Central memory CD8-positive, alpha-beta T cell (primary cell): ENCODE data around the gene KIF4A.
"Not testable (repeated sequence)": the region's sequence is repeated elsewhere in the genome, so short reads cannot be mapped to it uniquely, and the experiment has no call there.

Source experiments
- ATAC-seq: fragments of 150-1000 bp; cut with Tn5 transposase; replicated peaks from 2 replicates; pipeline ENCODE4 v1.10.0; 2022; ENCODE audit warnings: mild to moderate bottlenecking, moderate FRiP score, moderate number of reproducible peaks; ENCODE audit not compliant: poor library complexity, severe bottlenecking; ENCODE audit errors: extremely low read depth
- DNase-seq, 2 donors: peaks; one replicate each; pipeline ENCODE4 v3.0.0; 2021; ENCODE audit warnings: low spot score in 2 of 2
- H3K27ac Mint-ChIP-seq: one replicate; pipeline ENCODE4 v1.8.0; 2022; ENCODE audit warnings: low read depth, mild to moderate bottlenecking, moderate library complexity, mixed read lengths
- H3K27me3 Mint-ChIP-seq: one replicate; pipeline ENCODE4 v1.8.0; 2022; ENCODE audit warnings: mixed read lengths
- H3K36me3 Mint-ChIP-seq: one replicate; pipeline ENCODE4 v1.8.0; 2022; ENCODE audit warnings: mild to moderate bottlenecking, moderate library complexity, mixed read lengths; ENCODE audit not compliant: insufficient read depth
- H3K4me1 Mint-ChIP-seq: one replicate; pipeline ENCODE4 v1.8.0; 2022; ENCODE audit warnings: mixed read lengths
- H3K4me3 Mint-ChIP-seq: one replicate; pipeline ENCODE4 v1.8.0; 2022; ENCODE audit warnings: mild to moderate bottlenecking, moderate library complexity, mixed read lengths
- H3K9me3 Mint-ChIP-seq: one replicate; pipeline ENCODE4 v1.8.0; 2022; ENCODE audit warnings: mixed read lengths

Gene KIF4A

GRCh38 chrX:70257423-70258288, 32.2 kb upstream of the KIF4A start:
- no peak for ATAC-seq

GRCh38 chrX:70260104-70260503, 29.8 kb upstream of the KIF4A start, which contains the start of gene P2RY4:
TSS of gene P2RY4 (minus strand) at chrX:70260204. CDS start at chrX:70259624, 580 bp downstream.
- no peaks in the 10 kb centered on the region for H3K9me3 Mint-ChIP-seq
- no peaks in the 10 kb centered on the region for H3K27me3 Mint-ChIP-seq
- DNase-seq (no peak), ATAC-seq (no peak)
- H3K4me3 Mint-ChIP-seq = no peak within 1 kb of the TSS
- no peaks in the 10 kb centered on the region for H3K36me3 Mint-ChIP-seq
- peaks cover 5% of the 10 kb centered on the region for H3K4me1 Mint-ChIP-seq
- H3K27ac Mint-ChIP-seq = no peak within 1 kb of the TSS

More at GRCh38 chrX:70257423-70258288, 32.2 kb upstream of the KIF4A start:
- Mint-ChIP-seq H3K4me3 (no peak overlapping the region), H3K4me1 (peaks cover 5% of the 10 kb centered on the region), H3K36me3 (no peaks in the 10 kb centered on the region), H3K9me3 (no peaks in the 10 kb centered on the region), H3K27me3 (no peaks in the 10 kb centered on the region), H3K27ac (no peak overlapping the region)
- DNase-seq = no peak

GRCh38 chrX:70262952-70263567, 26.8 kb upstream of the KIF4A start:
- peaks cover 2% of the 10 kb centered on the region for H3K4me1 Mint-ChIP-seq
- no peaks in the 10 kb centered on the region for H3K9me3 Mint-ChIP-seq
- H3K4me3 Mint-ChIP-seq = no peak overlapping the region
- no peaks in the 10 kb centered on the region for H3K27me3 Mint-ChIP-seq
- no peak overlapping the region for H3K27ac Mint-ChIP-seq
- ATAC-seq (no peak), DNase-seq (no peak)
- H3K36me3 Mint-ChIP-seq = no peaks in the 10 kb centered on the region

GRCh38 chrX:70264784-70265183, 25.1 kb upstream of the KIF4A start:
- no peaks in the 10 kb centered on the region for H3K4me1 Mint-ChIP-seq
- DNase-seq (no peak), ATAC-seq (no peak)
- H3K27me3 Mint-ChIP-seq = no peaks in the 10 kb centered on the region
- no peak overlapping the region for H3K4me3 Mint-ChIP-seq
- no peaks in the 10 kb centered on the region for H3K36me3 Mint-ChIP-seq
- no peaks in the 10 kb centered on the region for H3K9me3 Mint-ChIP-seq
- H3K27ac Mint-ChIP-seq = no peak overlapping the region

- no peaks in the 10 kb centered on the region for H3K4me1 Mint-ChIP-seq
- no peaks in the 10 kb centered on the region for H3K27me3 Mint-ChIP-seq
- DNase-seq = no peak
- H3K9me3 Mint-ChIP-seq = no peaks in the 10 kb centered on the region
- no peaks in the 10 kb centered on the region for H3K36me3 Mint-ChIP-seq
- no peak within 1 kb of the TSS for H3K27ac Mint-ChIP-seq
- no peak within 1 kb of the TSS for H3K4me3 Mint-ChIP-seq
- no peak for ATAC-seq
Measured at GRCh38 chrX:70268034-70268433, 21.9 kb upstream of the KIF4A start, which contains the start of gene ARR3. TSS of gene ARR3 (plus strand) at chrX:70268334. CDS start at chrX:70269386, 1,052 bp downstream.

- H3K4me1 Mint-ChIP-seq, H3K4me3 Mint-ChIP-seq: not testable (repeated sequence)
Measured at GRCh38 chrX:70274029-70274428, 15.9 kb upstream of the KIF4A start.

GRCh38 chrX:70279081-70279480, 10.8 kb upstream of the KIF4A start:
- H3K27me3 Mint-ChIP-seq = no peaks in the 10 kb centered on the region
- no peak overlapping the region for H3K4me3 Mint-ChIP-seq
- no peaks in the 10 kb centered on the region for H3K9me3 Mint-ChIP-seq
- H3K27ac Mint-ChIP-seq = no peak overlapping the region
- H3K36me3 Mint-ChIP-seq = peaks cover 2% of the 10 kb centered on the region
- no peak for DNase-seq
- ATAC-seq = no peak
- no peaks in the 10 kb centered on the region for H3K4me1 Mint-ChIP-seq

More at GRCh38 chrX:70274029-70274428, 15.9 kb upstream of the KIF4A start:
- not testable (repeated sequence) for H3K9me3 Mint-ChIP-seq, H3K27ac Mint-ChIP-seq, ATAC-seq, H3K36me3 Mint-ChIP-seq, DNase-seq, H3K27me3 Mint-ChIP-seq

GRCh38 chrX:70280573-70280972, 9.3 kb upstream of the KIF4A start:
- H3K4me1 Mint-ChIP-seq = no peaks in the 10 kb centered on the region
- ATAC-seq = no peak
- peaks cover 6% of the 10 kb centered on the region for H3K36me3 Mint-ChIP-seq
- H3K27me3 Mint-ChIP-seq = no peaks in the 10 kb centered on the region
- no peak for DNase-seq
- H3K9me3 Mint-ChIP-seq = no peaks in the 10 kb centered on the region
- no peak overlapping the region for H3K27ac Mint-ChIP-seq
- no peak overlapping the region for H3K4me3 Mint-ChIP-seq

- no peaks in the 10 kb centered on the region for H3K9me3 Mint-ChIP-seq
- no peak within 1 kb of the TSS for H3K4me3 Mint-ChIP-seq
- no peak within 1 kb of the TSS for H3K27ac Mint-ChIP-seq
- H3K27me3 Mint-ChIP-seq = no peaks in the 10 kb centered on the region
- no peak for ATAC-seq
- DNase-seq = no peak
- no peaks in the 10 kb centered on the region for H3K4me1 Mint-ChIP-seq
- H3K36me3 Mint-ChIP-seq = peaks cover 7% of the 10 kb centered on the region
Measured at GRCh38 chrX:70281951-70282350, 8.0 kb upstream of the KIF4A start, which contains the start of gene RAB41. TSS of gene RAB41 (plus strand) at chrX:70282172. CDS start at chrX:70282218, 46 bp downstream.

- ATAC-seq = peak; percentile 5
- peak overlapping the region; percentile 85 for H3K27ac Mint-ChIP-seq
- no peak for DNase-seq
- H3K9me3 Mint-ChIP-seq = no peaks in the 10 kb centered on the region
- no peaks in the 10 kb centered on the region for H3K27me3 Mint-ChIP-seq
- H3K4me3 Mint-ChIP-seq = peak overlapping the region; percentile 82
- H3K4me1 Mint-ChIP-seq = peaks cover 5% of the 10 kb centered on the region
- H3K36me3 Mint-ChIP-seq = peaks cover 11% of the 10 kb centered on the region
Measured at GRCh38 chrX:70289168-70289792, 624 bp upstream of the KIF4A start.

- Mint-ChIP-seq H3K4me3 (no peak overlapping the region), H3K9me3 (no peaks in the 10 kb centered on the region), H3K27ac (no peak overlapping the region), H3K36me3 (peaks cover 6% of the 10 kb centered on the region), H3K27me3 (no peaks in the 10 kb centered on the region), H3K4me1 (peaks cover 5% of the 10 kb centered on the region)
- ATAC-seq = no peak
- no peak for DNase-seq
Measured at GRCh38 chrX:70292788-70293187, 2.9 kb downstream of the KIF4A start.

- Mint-ChIP-seq H3K27me3 (no peaks in the 10 kb centered on the region), H3K36me3 (peaks cover 6% of the 10 kb centered on the region), H3K27ac (no peak overlapping the region)
Measured at GRCh38 chrX:70293621-70294020, 3.7 kb downstream of the KIF4A start.

More at GRCh38 chrX:70293621-70294020, 3.7 kb downstream of the KIF4A start:
- Mint-ChIP-seq H3K9me3 (no peaks in the 10 kb centered on the region), H3K4me3 (no peak overlapping the region), H3K4me1 (peaks cover 5% of the 10 kb centered on the region)
- DNase-seq (no peak), ATAC-seq (no peak)
